ENCODE measurements around the gene FASTKD1.
"Not testable (repeated sequence)": the region's sequence is repeated elsewhere in the genome, so short reads cannot be mapped to it uniquely, and the experiment has no call there.

DNA sequence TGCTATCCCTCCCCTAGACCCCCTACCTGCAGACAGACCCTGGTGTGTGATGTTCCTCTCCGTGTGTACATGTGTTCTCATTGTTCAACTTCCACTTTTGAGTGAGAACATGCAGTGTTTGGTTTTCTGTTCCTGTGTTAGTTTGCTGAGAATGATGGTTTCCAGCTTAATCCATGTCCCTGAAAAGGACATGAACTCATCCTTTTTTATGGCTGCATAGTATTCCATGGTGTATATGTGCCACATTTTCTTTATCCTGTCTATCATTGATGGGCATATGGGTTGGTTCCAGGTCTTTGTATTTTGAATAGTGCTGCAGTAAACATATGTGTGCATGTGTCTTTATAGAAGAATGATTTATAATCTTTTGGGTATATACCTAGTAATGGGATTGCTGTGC is 42.3 kb upstream of the FASTKD1 start:
- not testable (repeated sequence) for TF ChIP-seq CTCF, POLR2A (IDR thresholded peaks at IDR 0.05)

All from Peyer's patch (tissue), 4 donors.